GM03348 (cell line): ENCODE results near the gene TNIP2.

Source experiments
- DNase-seq: peaks from one replicate; pipeline ENCODE4 v3.0.0; 2012; ENCODE audit warnings: low spot score

The TNIP2 gene

GRCh38 chr4:2721586-2721985 lies 34.5 kb downstream of the TNIP2 start:
- DNase-seq = no peak

- no peak for DNase-seq
These were observed 39.9 kb downstream of the TNIP2 start for GRCh38 chr4:2716236-2716635.

GRCh38 chr4:2715426-2715825 lies 40.7 kb downstream of the TNIP2 start:
- no peak for DNase-seq

DNA sequence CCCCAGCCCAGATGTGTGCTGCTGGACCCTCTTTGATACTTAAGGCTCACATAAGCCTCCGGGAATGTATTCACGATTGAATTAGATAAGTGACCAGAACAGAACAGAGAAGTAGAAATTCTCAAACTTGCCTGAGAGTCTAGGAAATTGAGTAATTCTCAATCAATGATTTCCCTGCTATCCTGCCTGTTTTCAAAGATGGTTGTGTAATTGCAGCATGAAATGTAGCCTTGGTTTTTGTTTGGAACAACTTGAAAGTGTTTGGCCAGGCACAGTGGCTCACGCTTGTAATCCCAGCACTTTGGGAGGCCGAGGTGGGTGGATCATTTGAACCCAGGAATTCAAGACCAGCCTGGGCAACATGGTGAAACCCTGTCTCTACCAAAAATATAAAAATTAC lies 41.2 kb downstream of the TNIP2 start:
- no peak for DNase-seq

GRCh38 chr4:2714061-2714770 lies 41.9 kb downstream of the TNIP2 start:
- DNase-seq = no peak

GRCh38 chr4:2713337-2713736 lies 42.8 kb downstream of the TNIP2 start:
- DNase-seq = no peak

- DNase-seq = no peak
These were observed 43.8 kb downstream of the TNIP2 start for GRCh38 chr4:2712261-2712842.

GRCh38 chr4:2702770-2703169 lies 53.4 kb downstream of the TNIP2 start:
- no peak for DNase-seq

GRCh38 chr4:2702361-2702760 lies 53.8 kb downstream of the TNIP2 start:
- no peak for DNase-seq

DNA sequence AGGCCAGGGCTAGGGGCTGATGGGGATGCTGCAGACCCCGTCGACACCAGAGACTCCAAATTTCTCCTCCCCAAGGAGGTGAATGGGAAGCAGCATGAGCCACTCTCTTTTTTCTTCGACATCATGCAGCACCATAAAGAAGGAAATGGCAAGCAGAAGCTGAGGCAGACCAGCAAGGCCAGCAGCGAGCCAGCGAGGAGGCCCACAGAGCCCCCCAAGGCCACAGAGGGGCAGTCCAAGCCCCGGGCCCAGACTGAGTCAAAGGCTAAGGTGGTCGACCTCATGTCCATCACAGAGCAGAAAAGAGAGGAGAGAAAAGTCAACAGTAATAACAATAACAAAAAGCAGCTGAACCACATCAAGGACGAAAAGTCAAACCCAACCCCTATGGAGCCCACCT lies 56.1 kb downstream of the TNIP2 start:
- no peak for DNase-seq

DNA sequence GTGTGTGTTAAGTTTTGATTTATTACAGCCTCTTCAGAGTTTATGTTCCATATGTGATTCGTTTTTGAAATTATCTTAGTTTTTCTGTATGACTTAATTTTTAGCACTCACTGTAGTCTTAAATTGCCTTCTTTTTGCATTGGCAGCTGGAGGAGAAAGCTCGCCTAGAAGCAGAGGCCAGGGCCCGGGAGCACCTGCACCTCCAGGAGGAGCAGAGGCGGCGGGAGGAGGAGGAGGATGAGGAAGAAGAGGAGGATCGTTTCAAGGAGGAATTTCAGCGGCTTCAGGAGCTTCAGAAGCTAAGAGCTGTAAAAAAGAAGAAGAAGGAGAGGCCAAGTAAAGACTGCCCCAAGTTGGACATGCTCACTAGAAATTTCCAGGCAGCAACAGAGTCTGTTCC lies 56.6 kb downstream of the TNIP2 start:
- DNase-seq = no peak

GRCh38 chr4:2698951-2699505 lies 57.1 kb downstream of the TNIP2 start:
- no peak for DNase-seq

DNA sequence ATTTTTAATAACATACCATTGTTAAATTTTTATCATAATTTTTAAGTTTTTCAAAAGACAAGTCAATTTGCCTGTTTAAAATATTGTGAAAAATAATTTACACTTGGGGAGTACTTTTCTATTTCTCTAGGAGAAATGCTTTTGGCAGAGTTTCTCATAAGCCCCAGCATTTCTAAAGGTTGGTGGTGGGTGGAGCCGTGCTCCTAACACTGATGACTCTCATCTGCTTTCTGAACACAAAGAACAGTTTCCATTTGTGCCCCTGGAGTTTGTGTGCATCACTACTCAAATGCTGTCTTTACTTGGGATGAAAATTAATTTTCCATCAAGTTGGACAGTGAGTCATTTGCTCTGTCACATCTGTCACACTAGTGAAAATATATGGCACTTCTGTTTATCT lies 57.6 kb downstream of the TNIP2 start:
- DNase-seq = no peak

DNA sequence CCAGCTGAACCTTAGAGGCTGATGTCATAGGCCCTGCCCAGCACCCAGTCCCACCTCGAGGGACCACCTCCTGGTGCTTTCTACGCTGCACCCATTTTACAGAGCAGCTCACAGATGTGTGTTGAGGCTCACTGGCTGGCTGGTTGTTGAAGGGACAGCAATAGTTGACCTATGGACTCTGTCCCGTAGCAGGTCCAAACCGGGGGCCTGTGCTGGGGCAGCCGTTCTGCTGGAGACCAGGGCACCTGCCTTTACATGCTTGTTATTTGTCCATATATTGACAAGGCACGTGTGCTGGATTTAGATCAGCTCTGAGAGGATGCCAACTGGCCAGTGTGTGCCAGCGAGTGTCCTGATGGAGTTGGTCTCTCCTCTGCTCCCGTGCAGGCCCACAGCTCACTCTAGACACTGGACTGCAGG lies 58.1 kb downstream of the TNIP2 start:
- no peak for DNase-seq

DNA sequence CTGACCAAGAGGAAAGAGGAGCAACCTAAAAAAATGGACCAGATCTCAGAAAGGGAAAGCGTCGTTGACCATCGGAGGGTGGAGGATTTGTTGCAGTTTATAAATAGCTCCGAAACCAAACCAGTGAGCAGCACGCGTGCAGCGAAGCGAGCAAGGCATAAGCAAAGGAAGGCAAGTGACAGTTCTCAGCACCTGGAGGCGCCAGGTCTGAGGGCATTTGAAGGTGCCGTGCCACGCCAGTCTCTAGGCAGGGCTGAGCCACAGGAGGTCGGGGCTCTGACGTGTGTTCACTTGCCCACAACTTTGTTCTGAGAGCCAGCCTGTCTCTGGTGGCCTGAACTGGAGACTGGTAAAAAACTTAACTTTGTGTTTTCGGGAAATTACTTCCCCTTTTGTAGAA lies 59.7 kb downstream of the TNIP2 start:
- DNase-seq = no peak

DNA sequence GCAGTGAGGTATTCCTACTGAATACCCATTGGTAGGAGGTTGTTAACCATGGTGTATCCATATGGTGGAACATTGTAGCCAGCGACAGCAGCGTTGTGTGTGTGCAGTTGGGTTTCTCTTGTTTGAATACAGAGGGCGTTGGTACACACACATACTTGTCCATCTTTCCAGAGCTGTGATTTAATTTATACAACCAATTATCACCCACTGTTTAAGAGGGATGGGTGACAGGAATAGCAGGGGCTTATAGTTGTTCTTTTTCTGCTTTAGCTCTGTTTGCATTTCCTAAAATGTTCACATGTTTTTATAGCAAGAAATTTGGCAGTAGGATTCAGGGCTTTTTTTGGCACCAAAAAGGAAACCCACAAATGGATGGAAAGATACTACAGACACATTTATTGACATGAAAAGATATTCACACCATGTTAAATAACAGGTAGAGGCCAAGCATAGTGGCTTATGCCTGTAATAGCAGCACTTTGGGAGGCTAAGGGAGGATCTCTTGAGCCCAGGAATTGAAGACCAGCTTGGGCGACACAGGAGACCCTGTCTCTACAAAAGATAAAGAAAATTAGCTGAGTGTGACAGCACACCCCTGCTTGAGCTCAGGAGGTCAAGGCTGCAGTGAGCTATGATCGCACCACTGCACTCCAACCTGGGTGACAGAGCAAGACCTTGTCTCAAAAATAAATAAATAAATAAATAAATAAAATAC lies 60.6 kb downstream of the TNIP2 start:
- DNase-seq = no peak

- DNase-seq = no peak
These were observed 61.4 kb downstream of the TNIP2 start for GRCh38 chr4:2694691-2695090.

DNA sequence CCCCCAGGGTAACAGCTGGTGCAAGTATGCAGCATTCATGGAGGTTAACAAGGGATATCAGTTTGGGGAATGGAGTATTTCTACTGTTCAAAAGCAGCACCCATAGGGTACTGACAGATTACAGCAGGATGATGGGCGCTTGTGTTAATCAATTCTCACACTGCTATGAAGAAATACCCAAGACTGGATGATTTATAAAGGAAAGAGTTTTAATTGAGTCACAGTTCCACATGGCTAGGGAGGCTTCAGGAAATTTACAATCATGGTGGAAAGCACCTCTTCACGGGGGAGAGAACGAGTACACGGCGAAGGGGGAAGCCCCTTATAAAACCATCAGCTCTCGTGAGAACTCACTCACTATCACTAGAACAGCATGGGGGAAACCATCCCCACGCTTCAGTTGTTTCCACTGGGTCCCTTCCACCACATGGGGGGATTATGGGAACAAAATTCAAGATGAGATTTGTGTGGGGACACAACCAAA lies 64.1 kb downstream of the TNIP2 start:
- no peak for DNase-seq
